OCI-LY3 (cell line): Measurements from ENCODE around the gene LSP1.

ENCODE experiments used
- H2AFZ ChIP-seq: fragments of 200-600, 300-600 bp; shearing (Covaris generic); 2 replicates; pipeline ENCODE4 v1.6.0; 2014; ENCODE audit warnings: antibody characterized with exemption, low read depth, low read length
- H3K27ac ChIP-seq: fragments of 200-600, 300-600 bp; sonication (generic); 2 replicates; pipeline ENCODE4 v1.5.1; 2014; ENCODE audit warnings: mild to moderate bottlenecking, low read length, moderate library complexity, mixed read lengths
- H3K27me3 ChIP-seq: fragments of 200-600, 300-600 bp; sonication (generic); 2 replicates; pipeline ENCODE4 v1.6.1; 2014; ENCODE audit warnings: low read depth, low read length, mixed read lengths
- H3K36me3 ChIP-seq: fragments of 200-600, 300-600 bp; sonication (generic); replicated peaks from 2 replicates; pipeline ENCODE3; 2014; ENCODE audit warnings: low read depth, low read length, mixed read lengths
- H3K4me1 ChIP-seq: fragments of 300-600, 200-600 bp; sonication (generic); 2 replicates; pipeline ENCODE4 v1.6.1; 2014; ENCODE audit warnings: low read length, mixed read lengths
- H3K4me2 ChIP-seq: fragments of 200-600, 300-600 bp; sonication (generic); 2 replicates; pipeline ENCODE4 v1.6.1; 2014; ENCODE audit warnings: low read length, mixed read lengths
- H3K4me3 ChIP-seq: fragments of 300-600, 200-600 bp; sonication (generic); 2 replicates; pipeline ENCODE4 v1.5.1; 2014; ENCODE audit warnings: antibody characterized with exemption, mild to moderate bottlenecking, low read length, moderate library complexity
- H3K79me2 ChIP-seq: fragments of 300-600, 200-600 bp; shearing (Covaris generic); 2 replicates; pipeline ENCODE4 v1.6.1; 2014; ENCODE audit warnings: mild to moderate bottlenecking, low read length, mixed read lengths
- H3K9ac ChIP-seq: fragments of 300-600, 200-600 bp; shearing (Covaris generic); 2 replicates; pipeline ENCODE4 v1.6.0; 2014; ENCODE audit warnings: mild to moderate bottlenecking, low read length, moderate library complexity
- H3K9me3 ChIP-seq: fragments of 200-600, 300-600 bp; shearing (Covaris generic); 2 replicates; pipeline ENCODE4 v1.6.1; 2014; ENCODE audit warnings: low read length, mixed read lengths; ENCODE audit not compliant: insufficient read depth
- H4K20me1 ChIP-seq: fragments of 200-600, 300-600 bp; sonication (generic); 2 replicates; pipeline ENCODE4 v1.6.1; 2016; ENCODE audit warnings: low read length, mixed read lengths; ENCODE audit not compliant: insufficient read depth
- EZH2phosphoT487 ChIP-seq: fragments of 200-600 bp; shearing (Covaris generic); IDR thresholded peaks from 2 replicates; pipeline ENCODE4 v1.6.1; 2018; ENCODE audit warnings: antibody characterized with exemption, mixed run types, low read depth
- TF ChIP-seq, protein P1 (sequence below): fragments of 200-600, 300-600 bp; sonication (generic); IDR thresholded peaks from 2 replicates; pipeline ENCODE4 v1.5.1; 2014; ENCODE audit warnings: antibody characterized with exemption, low read length, low read depth

The LSP1 gene

DNA sequence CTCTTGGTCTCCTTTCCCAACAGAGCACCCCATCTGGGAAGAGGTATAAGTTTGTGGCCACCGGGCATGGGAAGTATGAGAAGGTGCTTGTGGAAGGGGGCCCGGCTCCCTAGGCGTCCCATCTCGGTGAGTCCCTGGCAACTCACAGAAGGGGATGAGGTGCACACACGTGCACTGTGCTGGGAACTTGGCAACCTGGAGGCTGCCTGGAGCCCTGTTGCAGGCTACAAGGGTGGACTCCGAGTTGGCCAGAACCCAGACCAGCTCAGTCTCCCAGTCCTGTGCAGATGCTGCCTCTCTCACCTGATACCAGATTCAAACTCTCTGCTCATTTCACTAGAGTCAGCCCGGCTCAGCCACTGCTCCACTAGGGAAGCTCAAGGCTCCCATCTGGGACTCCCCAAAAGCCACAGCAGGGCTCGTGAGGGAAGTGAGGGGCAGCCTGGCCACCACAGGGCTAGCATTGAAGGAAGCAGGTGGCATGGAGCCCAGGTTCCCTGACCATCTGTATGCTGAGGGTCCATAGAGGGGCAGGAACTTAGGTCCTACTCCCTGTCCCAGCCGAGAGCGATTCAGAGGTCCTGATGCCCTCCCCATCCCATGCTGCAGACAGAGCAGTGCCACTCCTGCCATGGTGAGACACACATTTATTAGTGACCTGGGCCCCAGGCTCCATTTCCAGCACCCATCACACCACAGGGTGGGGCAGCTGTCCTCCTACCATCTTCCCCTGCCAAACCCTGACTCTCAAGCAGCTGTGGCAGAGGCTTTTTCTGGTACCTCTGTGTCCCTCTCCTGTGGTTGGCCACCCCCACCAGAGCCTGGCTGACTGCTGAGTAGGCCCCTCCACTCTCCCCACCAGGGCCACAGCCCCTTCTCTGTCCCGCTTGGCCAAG lies 34.8 kb downstream of the LSP1 start:
- peaks cover 65% of the 10 kb centered on the region for H4K20me1 ChIP-seq
- no peak overlapping the region for H3K4me3 ChIP-seq
- H3K27me3 ChIP-seq: no peaks in the 10 kb centered on the region
- H3K79me2 ChIP-seq: no peaks in the 10 kb centered on the region
- peaks cover 49% of the 10 kb centered on the region for H3K36me3 ChIP-seq
- no peak overlapping the region for H3K9ac ChIP-seq
- no peak overlapping the region for H2AFZ ChIP-seq
- no peak overlapping the region for H3K27ac ChIP-seq
- no peaks in the 10 kb centered on the region for H3K4me1 ChIP-seq
- no peak for TF ChIP-seq EZH2phosphoT487
- TF ChIP-seq, protein P1, sequence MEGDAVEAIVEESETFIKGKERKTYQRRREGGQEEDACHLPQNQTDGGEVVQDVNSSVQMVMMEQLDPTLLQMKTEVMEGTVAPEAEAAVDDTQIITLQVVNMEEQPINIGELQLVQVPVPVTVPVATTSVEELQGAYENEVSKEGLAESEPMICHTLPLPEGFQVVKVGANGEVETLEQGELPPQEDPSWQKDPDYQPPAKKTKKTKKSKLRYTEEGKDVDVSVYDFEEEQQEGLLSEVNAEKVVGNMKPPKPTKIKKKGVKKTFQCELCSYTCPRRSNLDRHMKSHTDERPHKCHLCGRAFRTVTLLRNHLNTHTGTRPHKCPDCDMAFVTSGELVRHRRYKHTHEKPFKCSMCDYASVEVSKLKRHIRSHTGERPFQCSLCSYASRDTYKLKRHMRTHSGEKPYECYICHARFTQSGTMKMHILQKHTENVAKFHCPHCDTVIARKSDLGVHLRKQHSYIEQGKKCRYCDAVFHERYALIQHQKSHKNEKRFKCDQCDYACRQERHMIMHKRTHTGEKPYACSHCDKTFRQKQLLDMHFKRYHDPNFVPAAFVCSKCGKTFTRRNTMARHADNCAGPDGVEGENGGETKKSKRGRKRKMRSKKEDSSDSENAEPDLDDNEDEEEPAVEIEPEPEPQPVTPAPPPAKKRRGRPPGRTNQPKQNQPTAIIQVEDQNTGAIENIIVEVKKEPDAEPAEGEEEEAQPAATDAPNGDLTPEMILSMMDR: no peak
- no peaks in the 10 kb centered on the region for H3K9me3 ChIP-seq
- H3K4me2 ChIP-seq: no peak overlapping the region

DNA sequence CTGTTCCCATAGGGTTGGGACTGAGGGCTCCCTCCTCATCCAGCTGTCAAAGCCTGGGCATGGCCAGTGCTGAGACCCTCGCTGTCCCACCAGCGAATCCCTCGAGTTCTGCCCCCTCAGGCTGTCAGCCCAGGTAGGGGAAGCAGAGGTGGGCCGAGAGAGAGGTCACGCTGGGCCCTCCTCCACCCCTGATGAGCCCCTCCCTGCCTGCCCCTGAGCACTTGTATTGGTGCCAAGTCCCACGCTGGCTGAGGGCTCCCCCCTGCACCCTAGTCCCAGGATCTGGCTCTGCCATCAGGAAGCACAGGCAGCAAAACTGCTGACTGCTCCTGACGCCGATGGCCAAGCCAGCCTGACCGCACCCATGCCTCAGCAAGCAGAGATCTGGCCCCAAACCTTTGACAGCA lies 35.5 kb downstream of the LSP1 start:
- Histone ChIP-seq H3K4me3 (no peak overlapping the region), H3K36me3 (peaks cover 45% of the 10 kb centered on the region), H3K9ac (no peak overlapping the region), H4K20me1 (peaks cover 59% of the 10 kb centered on the region), H3K9me3 (no peaks in the 10 kb centered on the region), H3K27ac (no peak overlapping the region), H3K4me1 (no peaks in the 10 kb centered on the region), H3K4me2 (no peak overlapping the region), H3K27me3 (no peaks in the 10 kb centered on the region), H2AFZ (no peak overlapping the region), H3K79me2 (no peaks in the 10 kb centered on the region)
- TF ChIP-seq EZH2phosphoT487: no peak
- TF ChIP-seq, protein P1: no peak

DNA sequence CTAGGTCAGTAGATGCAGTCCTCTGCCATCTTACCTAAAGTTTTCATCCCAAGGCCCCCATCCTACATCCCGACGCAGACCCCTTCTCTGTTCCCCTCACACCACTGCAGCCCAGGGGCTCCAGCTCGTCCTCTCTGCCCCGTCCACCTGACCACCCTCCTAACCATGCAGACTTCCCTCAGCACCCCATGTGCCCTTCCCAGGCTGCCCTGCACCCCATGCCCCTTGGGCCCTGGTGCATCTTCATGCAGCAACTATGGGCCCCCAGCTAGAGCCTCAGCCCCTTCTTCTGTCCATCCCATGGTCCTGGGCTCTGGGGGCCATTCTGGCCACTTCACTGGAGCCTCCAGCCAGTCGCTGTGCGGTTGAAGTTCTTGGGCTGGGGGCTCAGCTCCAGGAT lies 35.9 kb downstream of the LSP1 start:
- Histone ChIP-seq H3K27me3 (no peaks in the 10 kb centered on the region), H3K36me3 (peaks cover 42% of the 10 kb centered on the region), H3K27ac (no peak overlapping the region), H4K20me1 (peaks cover 55% of the 10 kb centered on the region), H3K4me1 (no peaks in the 10 kb centered on the region), H3K79me2 (no peaks in the 10 kb centered on the region), H3K4me2 (no peak overlapping the region), H2AFZ (no peak overlapping the region), H3K4me3 (no peak overlapping the region), H3K9ac (no peak overlapping the region), H3K9me3 (no peaks in the 10 kb centered on the region)
- TF ChIP-seq, protein P1: no peak
- TF ChIP-seq EZH2phosphoT487: no peak

DNA sequence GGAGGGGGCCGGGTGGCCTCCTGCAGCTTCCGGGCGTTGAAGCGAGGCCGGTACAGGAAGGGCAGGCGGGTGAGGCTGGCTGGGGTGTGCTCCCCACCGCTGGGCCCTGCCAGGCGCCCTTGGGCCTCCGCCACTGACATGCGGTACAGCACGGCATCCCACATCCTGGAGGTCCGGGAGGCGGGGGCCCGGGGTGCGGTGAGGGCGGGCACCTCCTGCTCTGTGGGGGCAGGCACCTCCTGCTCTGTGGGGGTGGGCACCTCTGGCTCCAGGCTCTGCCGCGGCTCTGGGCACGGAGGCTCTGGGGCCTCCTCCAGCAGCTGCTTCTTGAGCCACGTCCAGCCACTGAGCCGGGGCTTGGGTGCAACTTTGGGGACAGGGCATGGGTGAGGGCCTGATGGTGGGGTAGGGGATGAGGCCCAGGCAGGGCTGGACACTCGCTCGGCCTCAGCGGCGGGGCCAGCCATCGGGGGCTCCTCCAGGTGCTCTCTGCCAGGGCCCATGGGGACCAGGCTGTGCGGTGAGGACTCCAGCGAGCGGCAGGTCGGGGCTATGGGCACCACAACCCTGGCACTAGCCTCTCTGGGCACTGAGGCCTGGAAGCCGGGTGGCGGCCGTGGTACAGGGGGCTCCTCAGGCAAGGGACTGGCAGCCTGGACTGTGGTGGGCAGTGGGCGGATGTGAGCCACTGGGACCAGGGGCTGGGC lies 36.5 kb downstream of the LSP1 start:
- Histone ChIP-seq H3K4me2 (no peak overlapping the region), H2AFZ (no peak overlapping the region), H3K9me3 (no peaks in the 10 kb centered on the region), H3K36me3 (peaks cover 36% of the 10 kb centered on the region), H3K9ac (no peak overlapping the region), H3K79me2 (no peaks in the 10 kb centered on the region), H3K4me3 (no peak overlapping the region), H3K27ac (no peak overlapping the region), H3K4me1 (no peaks in the 10 kb centered on the region), H4K20me1 (peaks cover 50% of the 10 kb centered on the region), H3K27me3 (no peaks in the 10 kb centered on the region)
- TF ChIP-seq, protein P1: no peak
- no peak for TF ChIP-seq EZH2phosphoT487
